Left kidney (tissue), 8 donors: ENCODE measurements around the gene EXOSC10. TPM values are rescaled to one million over a fixed set of nuclear protein-coding genes. Genes with fewer than 3 reads are reported as not detected.

Experiments used
- DNase-seq: peaks from one replicate; pipeline ENCODE4 v3.0.0-alpha.2; 2013
- long read RNA-seq, 8 donors: transcript quantifications; one replicate each; lab custom pipeline, GENCODE V29; 2026
- polyA plus RNA-seq: library from polyadenylated mRNA; unstranded; fragments of 120-200 nt; gene quantifications from one replicate; pipeline ENCODE4 v1.2.1, GENCODE V29; 2013; ENCODE audit not compliant: insufficient read length

The EXOSC10 gene
- 114 TPM for polyA plus RNA-seq
- long read RNA-seq, donor 1, partial matches to known transcripts: 38 of 42 reads
- long read RNA-seq, donor 1, other reads (novel, unspliced or antisense): 0 of 42 reads
- long read RNA-seq, donor 2, partial matches to known transcripts: 34 of 37 reads
- long read RNA-seq, donor 2, other reads (novel, unspliced or antisense): 0 of 37 reads
- long read RNA-seq, donor 3, partial matches to known transcripts: 27 of 30 reads
- long read RNA-seq, donor 3, other reads (novel, unspliced or antisense): 0 of 30 reads
- long read RNA-seq, donor 4, partial matches to known transcripts: 0 of 1 reads
- long read RNA-seq, donor 4, other reads (novel, unspliced or antisense): 0 of 1 reads
- long read RNA-seq, donor 5, partial matches to known transcripts: 47 of 51 reads
- long read RNA-seq, donor 5, other reads (novel, unspliced or antisense): 0 of 51 reads
- long read RNA-seq, donor 6, partial matches to known transcripts: 14 of 16 reads
- long read RNA-seq, donor 6, other reads (novel, unspliced or antisense): 0 of 16 reads
- long read RNA-seq, donor 7, transcript EXOSC10-202 (25 exons, 2,808 nt): major isoform, 5 of 61 reads
- long read RNA-seq, donor 7, partial matches to known transcripts: 53 of 61 reads
- long read RNA-seq, donor 7, other reads (novel, unspliced or antisense): 0 of 61 reads
- long read RNA-seq, donor 8, partial matches to known transcripts: 11 of 13 reads
- long read RNA-seq, donor 8, other reads (novel, unspliced or antisense): 0 of 13 reads

GRCh38 chr1:11099310-11100148 is at the start of gene EXOSC10:
Gene EXOSC10, minus strand, starts transcription at chr1:11099869. Its CDS starts 38 bp downstream, at chr1:11099831.
- DNase-seq: peak; percentile 88

GRCh38 chr1:11147197-11147770 is 47.6 kb upstream of the EXOSC10 start:
- no peak for DNase-seq

GRCh38 chr1:11145741-11146140 is 46.1 kb upstream of the EXOSC10 start:
- no peak for DNase-seq

- no peak for DNase-seq
Observed at GRCh38 chr1:11144570-11145256, 45.0 kb upstream of the EXOSC10 start.

- no peak for DNase-seq
Observed at GRCh38 chr1:11143907-11144306, 44.2 kb upstream of the EXOSC10 start.

- no peak for DNase-seq
Observed at GRCh38 chr1:11143401-11143800, 43.7 kb upstream of the EXOSC10 start.

GRCh38 chr1:11142618-11143391 is 43.1 kb upstream of the EXOSC10 start:
- DNase-seq: no peak

- no peak for DNase-seq
Observed at GRCh38 chr1:11138952-11139351, 39.3 kb upstream of the EXOSC10 start.

GRCh38 chr1:11138029-11138428 is 38.4 kb upstream of the EXOSC10 start:
- no peak for DNase-seq

GRCh38 chr1:11134898-11135266 is 35.2 kb upstream of the EXOSC10 start:
- no peak for DNase-seq

- no peak for DNase-seq
Observed at GRCh38 chr1:11134251-11134897, 34.7 kb upstream of the EXOSC10 start.

GRCh38 chr1:11132563-11133293 is 33.1 kb upstream of the EXOSC10 start:
- DNase-seq: no peak

GRCh38 chr1:11131816-11132215 is 32.1 kb upstream of the EXOSC10 start:
- no peak for DNase-seq

- DNase-seq: no peak
Observed at GRCh38 chr1:11130406-11130805, 30.7 kb upstream of the EXOSC10 start.

- DNase-seq: no peak
Observed at GRCh38 chr1:11129649-11130390, 30.2 kb upstream of the EXOSC10 start.

GRCh38 chr1:11126569-11126968 is 26.9 kb upstream of the EXOSC10 start:
- DNase-seq: no peak

- no peak for DNase-seq
Observed at GRCh38 chr1:11125931-11126330, 26.3 kb upstream of the EXOSC10 start.

- no peak for DNase-seq
Observed at GRCh38 chr1:11124965-11125364, 25.3 kb upstream of the EXOSC10 start.

GRCh38 chr1:11116318-11116717 is 16.6 kb upstream of the EXOSC10 start:
- DNase-seq: no peak
